Fibroblast of mammary gland (primary cell): ENCODE data around the gene ELF2.

Source experiments
- DNase-seq: peaks from one replicate; pipeline ENCODE4 v3.0.0-alpha.2; 2010; ENCODE audit warnings: low read depth
- H3K4me3 ChIP-seq: 2 replicates; pipeline ENCODE4 v1.5.1; 2011; ENCODE audit warnings: low read depth, mild to moderate bottlenecking, low read length, moderate library complexity; ENCODE audit not compliant: control insufficient read depth
- CTCF ChIP-seq: conservative IDR thresholded peaks from 2 replicates; pipeline ENCODE4 v1.5.1; 2011; ENCODE audit warnings: low read depth, low read length, inconsistent platforms; ENCODE audit not compliant: control insufficient read depth, insufficient read depth

ELF2 gene

GRCh38 chr4:139144911-139145551 lies 32.0 kb downstream of the ELF2 start:
- no peak for TF ChIP-seq CTCF
- H3K4me3 ChIP-seq = no peak overlapping the region
- no peak for DNase-seq

GRCh38 chr4:139144161-139144859 lies 32.7 kb downstream of the ELF2 start:
- peak; percentile 67 for DNase-seq
- no peak for TF ChIP-seq CTCF
- no peak overlapping the region for H3K4me3 ChIP-seq

DNA sequence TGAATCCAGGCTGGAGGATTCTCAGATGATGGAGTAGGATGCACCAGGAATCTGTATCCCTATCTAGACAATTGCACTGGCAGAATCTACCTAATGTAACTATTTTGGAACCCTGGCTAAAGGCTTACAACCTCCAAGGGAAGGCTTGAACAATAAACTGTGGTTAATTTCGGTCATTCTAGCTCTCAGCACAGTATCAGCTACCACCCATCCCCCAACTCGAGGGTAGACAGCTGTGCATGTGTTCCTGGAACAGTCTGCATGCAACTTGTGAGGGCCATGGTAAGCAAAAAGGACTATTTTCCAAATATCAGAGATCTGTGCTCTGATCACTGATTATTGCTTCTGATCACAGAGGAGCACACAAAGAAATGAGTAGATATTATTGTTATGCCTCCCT lies 34.0 kb downstream of the ELF2 start:
- DNase-seq = no peak
- H3K4me3 ChIP-seq = no peak overlapping the region
- no peak for TF ChIP-seq CTCF

DNA sequence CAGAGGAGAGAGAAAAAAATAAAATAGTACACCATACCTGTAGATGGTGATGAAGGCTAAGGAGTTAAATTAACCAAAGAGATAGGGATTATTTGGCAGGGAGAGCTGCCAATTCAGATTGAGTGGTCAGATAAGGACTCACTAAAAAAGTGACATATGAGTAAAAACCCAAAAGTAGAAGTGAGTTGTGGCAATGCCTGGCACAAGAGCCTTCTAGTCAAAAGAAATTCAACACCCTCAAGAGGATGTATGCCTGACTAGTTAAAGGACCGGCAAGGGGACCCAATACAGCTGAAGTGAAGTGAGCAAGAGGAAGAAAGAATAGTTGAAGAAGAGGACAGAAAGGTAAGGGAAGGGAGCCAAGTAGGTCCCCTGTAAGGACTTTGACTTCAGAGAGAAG lies 34.9 kb downstream of the ELF2 start:
- H3K4me3 ChIP-seq = no peak overlapping the region
- TF ChIP-seq CTCF = no peak
- no peak for DNase-seq

GRCh38 chr4:139137763-139138162 lies 39.3 kb downstream of the ELF2 start:
- no peak for TF ChIP-seq CTCF
- no peak for DNase-seq

DNA sequence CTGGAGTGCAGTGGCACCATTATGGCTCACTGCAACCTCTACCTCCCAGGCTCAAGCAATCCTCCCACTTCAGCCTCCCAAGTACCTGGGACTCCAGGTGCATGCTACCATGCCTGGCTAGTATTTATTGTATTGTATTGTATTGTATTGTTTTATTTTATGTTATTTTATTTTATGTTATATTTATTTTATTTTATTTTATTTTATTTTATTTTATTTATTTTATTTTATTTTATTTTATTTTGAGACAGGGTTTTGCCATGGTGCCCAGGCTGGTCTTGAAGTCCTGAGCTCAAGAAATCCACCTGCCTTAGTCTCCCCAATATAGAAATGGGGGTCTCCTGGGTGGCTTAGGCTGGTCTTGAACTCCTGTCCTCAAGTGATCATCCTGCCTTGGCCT lies 42.6 kb downstream of the ELF2 start:
- DNase-seq = no peak
- no peak for TF ChIP-seq CTCF
- H3K4me3 ChIP-seq = no peak overlapping the region

More at GRCh38 chr4:139137763-139138162, 39.3 kb downstream of the ELF2 start:
- no peak overlapping the region for H3K4me3 ChIP-seq
